Erythroblast (primary cell): Measurements from ENCODE around the gene FGR.

Source experiments
- GATA1 ChIP-seq: IDR thresholded peaks from 2 replicates; pipeline ENCODE4 v1.6.1; 2011; ENCODE audit warnings: low read depth, mild to moderate bottlenecking, control low read depth, low read length, moderate library complexity
- POLR2A ChIP-seq: IDR thresholded peaks from 2 replicates; pipeline ENCODE4 v1.6.1; 2011; ENCODE audit warnings: mild to moderate bottlenecking, low read length

- TF ChIP-seq POLR2A: no peak
- no peak for TF ChIP-seq GATA1
These were observed 25.3 kb downstream of the FGR start for GRCh38 chr1:27609618-27610240.
